ENCODE measurements around the gene TMED7.

DNA sequence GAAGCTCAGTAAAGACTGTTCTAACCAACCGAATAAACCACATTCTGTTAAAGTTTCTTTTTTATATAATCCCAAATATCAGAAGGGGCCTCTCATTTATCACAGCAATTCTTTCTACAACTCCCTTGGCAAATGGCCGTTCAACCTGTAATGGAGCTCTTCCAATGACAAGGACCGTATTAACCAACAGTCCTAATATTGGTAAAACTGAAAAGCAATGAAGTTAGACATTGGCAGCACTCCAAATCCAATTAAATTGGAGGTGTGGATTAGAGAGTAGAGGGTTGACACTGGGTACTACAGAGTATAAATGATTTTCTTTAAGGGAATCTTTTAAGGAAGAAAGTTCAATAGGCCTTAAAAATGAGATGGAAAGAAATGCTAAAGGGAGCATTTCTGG, 842 bp downstream of the TMED7 start:
- TF ChIP-seq, protein P1, sequence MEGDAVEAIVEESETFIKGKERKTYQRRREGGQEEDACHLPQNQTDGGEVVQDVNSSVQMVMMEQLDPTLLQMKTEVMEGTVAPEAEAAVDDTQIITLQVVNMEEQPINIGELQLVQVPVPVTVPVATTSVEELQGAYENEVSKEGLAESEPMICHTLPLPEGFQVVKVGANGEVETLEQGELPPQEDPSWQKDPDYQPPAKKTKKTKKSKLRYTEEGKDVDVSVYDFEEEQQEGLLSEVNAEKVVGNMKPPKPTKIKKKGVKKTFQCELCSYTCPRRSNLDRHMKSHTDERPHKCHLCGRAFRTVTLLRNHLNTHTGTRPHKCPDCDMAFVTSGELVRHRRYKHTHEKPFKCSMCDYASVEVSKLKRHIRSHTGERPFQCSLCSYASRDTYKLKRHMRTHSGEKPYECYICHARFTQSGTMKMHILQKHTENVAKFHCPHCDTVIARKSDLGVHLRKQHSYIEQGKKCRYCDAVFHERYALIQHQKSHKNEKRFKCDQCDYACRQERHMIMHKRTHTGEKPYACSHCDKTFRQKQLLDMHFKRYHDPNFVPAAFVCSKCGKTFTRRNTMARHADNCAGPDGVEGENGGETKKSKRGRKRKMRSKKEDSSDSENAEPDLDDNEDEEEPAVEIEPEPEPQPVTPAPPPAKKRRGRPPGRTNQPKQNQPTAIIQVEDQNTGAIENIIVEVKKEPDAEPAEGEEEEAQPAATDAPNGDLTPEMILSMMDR (IDR thresholded peaks at IDR 0.05; ENCODE audit: low read length) = no peak
- no peak for TF ChIP-seq EZH2 (IDR thresholded peaks at IDR 0.05; ENCODE audit: borderline replicate concordance, low read length)
